K562 (cell line): Measurements from ENCODE around the gene POLD4. TPM values are rescaled to one million over a fixed set of nuclear protein-coding genes. Genes with fewer than 3 reads are reported as not detected.

Experiments used
- ARID4B ChIP-seq: sonication (generic); formaldehyde crosslinking; IDR thresholded peaks from 2 replicates; pipeline ENCODE4 v1.8.0; 2022; ENCODE audit warnings: mild to moderate bottlenecking, missing genetic modification reagents
- E4F1 ChIP-seq: fragments of 250-450 bp; sonication (Bioruptor Pico); IDR thresholded peaks from 2 replicates; pipeline ENCODE4 v1.5.0; 2021; ENCODE audit warnings: mild to moderate bottlenecking, borderline replicate concordance
- FIP1L1 ChIP-seq: fragments of 200-400 bp; formaldehyde crosslinking; IDR thresholded peaks from 2 replicates; pipeline ENCODE4 v1.6.1; 2018; ENCODE audit warnings: mild to moderate bottlenecking, low read depth, low read length; ENCODE audit not compliant: poor library complexity, severe bottlenecking
- HNRNPK ChIP-seq: fragments of 200-400 bp; formaldehyde crosslinking; IDR thresholded peaks from one replicate; pipeline ENCODE4 v1.6.1; 2018; ENCODE audit warnings: mild to moderate bottlenecking, low read depth, low read length; ENCODE audit not compliant: poor library complexity, severe bottlenecking
- MLLT1 ChIP-seq, 2 experiments: fragments of 450-650 bp; IDR thresholded peaks; 2 replicates each; pipeline ENCODE4 v1.6.1; 2016
- NCOA6 ChIP-seq: fragments of 450-650 bp; IDR thresholded peaks from 2 replicates; pipeline ENCODE4 v1.6.1; 2017; ENCODE audit warnings: mild to moderate bottlenecking
- POLR2B ChIP-seq: fragments of 450-650 bp; IDR thresholded peaks from 2 replicates; pipeline ENCODE4 v1.6.1; 2018; ENCODE audit warnings: low read depth; ENCODE audit not compliant: partially characterized antibody
- SIX5 ChIP-seq, 2 experiments: IDR thresholded peaks; 2 replicates each; pipeline ENCODE4 v1.6.1; 2011; ENCODE audit warnings: low read length in 2 of 2, borderline replicate concordance in 1 of 2, low read depth in 1 of 2, mild to moderate bottlenecking in 1 of 2, moderate library complexity in 1 of 2; ENCODE audit not compliant: insufficient read depth in 1 of 2
- SLC30A9 ChIP-seq: fragments of 250-450 bp; sonication (Bioruptor Pico); IDR thresholded peaks from 2 replicates; pipeline ENCODE4 v1.8.0; 2022; ENCODE audit warnings: mild to moderate bottlenecking, moderate library complexity
- SMARCC2 ChIP-seq: fragments of 450-650 bp; IDR thresholded peaks from 2 replicates; pipeline ENCODE4 v1.6.1; 2017; ENCODE audit warnings: antibody characterized with exemption, moderate library complexity, mild to moderate bottlenecking, low read depth
- SRSF3 ChIP-seq: fragments of 200-400 bp; formaldehyde crosslinking; IDR thresholded peaks from 2 replicates; pipeline ENCODE4 v1.6.1; 2016; ENCODE audit warnings: mild to moderate bottlenecking, low read length, moderate library complexity; ENCODE audit not compliant: insufficient read depth
- THRB ChIP-seq: fragments of 450-650 bp; formaldehyde crosslinking; conservative IDR thresholded peaks from 2 replicates; pipeline ENCODE4 v1.4.0; 2022; ENCODE audit warnings: mild to moderate bottlenecking, missing genetic modification characterization
- ZC3H4 ChIP-seq: sonication (generic); formaldehyde crosslinking; IDR thresholded peaks from 2 replicates; pipeline ENCODE4 v1.9.0; 2021; ENCODE audit warnings: missing genetic modification reagents, borderline replicate concordance
- ZNF140 ChIP-seq: fragments of 250-450 bp; sonication (Bioruptor Pico); IDR thresholded peaks from 2 replicates; pipeline ENCODE4 v1.8.0; 2021; ENCODE audit warnings: moderate library complexity, mild to moderate bottlenecking, inconsistent platforms
- polyA plus RNA-seq, 8 experiments: library from polyadenylated mRNA; depleted of rRNA in 4 of 8; stranded (reverse) in 5 of 8; unstranded in 3 of 8; fragments of >200 nt; fragmentation: Nextera tagmentation in 2 of 8; fragmentation: Illumina TruSeq in 1 of 8; extraction: Ambion mirVana in 2 of 8; extraction: Trizol in 1 of 8; gene quantifications; 2 replicates each; pipeline versions ENCODE4 v1.2.1 to v1.2.3, GENCODE V29; 2011 to 2014; ENCODE audit warnings: inconsistent platforms in 1 of 8, missing spikeins in 1 of 8
- total RNA-seq, 7 experiments: library from RNA; depleted of rRNA in 6 of 7; stranded (reverse); fragments of >200 nt in 6 of 7; fragmentation: Illumina TruSeq in 2 of 7; extraction: Trizol in 2 of 7; gene quantifications; 2 replicates each; pipeline versions ENCODE4 v1.2.1 to v1.2.3, GENCODE V29; 2011 to 2021; ENCODE audit warnings: low replicate concordance in 1 of 7

The POLD4 gene
- total and polyA plus RNA-seq, 9 of the 15 experiments (the other 6 are each of a cell fraction or from before 2014, with no cell fraction given): 5.8 to 64.5 (median 18.3) TPM

GRCh38 chr11:67372993-67373647 lies 19.8 kb upstream of the POLD4 start, which contains the start of gene CLCF1 (continued):
- TF ChIP-seq MLLT1 (IDR thresholded peaks at IDR 0.05) (no peak), E4F1 (no peak), ARID4B (CRISPR knock-in tag) (peak; percentile 39; the same call in 1 of the 2 replicates), ZNF140 (CRISPR knock-in tag) (no peak), POLR2B (peak; percentile 30), FIP1L1 (peak; percentile 25), HNRNPK (peak; percentile 27), SLC30A9 (CRISPR knock-in tag) (no peak), ZC3H4 (CRISPR knock-in tag) (peak; percentile 80; the same call in 1 of the 2 replicates), THRB (no peak), SIX5 (IDR thresholded peaks at IDR 0.05; ENCODE audit: borderline replicate concordance in 1 of 2, insufficient read depth in 1 of 2, low read depth in 1 of 2, low read length in 2 of 2) (no peak), SRSF3 (0 out of 2 replicates have a peak, but pooled peaks have one; percentile 32), SMARCC2 (no peak), NCOA6 (no peak)
